ENCODE data around the gene ZNF827. TPM values are rescaled to one million over a fixed set of nuclear protein-coding genes. Genes with fewer than 3 reads are reported as not detected.

ZNF827 gene
- total RNA-seq, 1 experiment from 2014 or later: 26.2 TPM

GRCh38 chr4:145956288-145956890 lies 17.8 kb upstream of the ZNF827 start:
- intact Hi-C loops (cut with micrococcal nuclease; ENCODE audit: unreplicated experiment): loop anchor here (5.0 kb wide), 1 partner anchor 76 kb away; no protein-coding TSS in a partner anchor
- peaks cover 30% of the 10 kb centered on the region for H3K4me1 Mint-ChIP-seq (ENCODE audit: low read depth, unreplicated experiment)
- peak; percentile 17 for DNase-seq
- no TSS peak for BruUV-seq (replicated peaks)
- no peak overlapping the region for H3K4me3 Mint-ChIP-seq (ENCODE audit: low read depth, unreplicated experiment)
- peaks cover 5% of the 10 kb centered on the region for H3K9me3 Mint-ChIP-seq (ENCODE audit: low read depth, unreplicated experiment)
- CTCF ChIA-PET: no interaction called here
- H3K27me3 Mint-ChIP-seq (ENCODE audit: unreplicated experiment): no peaks in the 10 kb centered on the region
- peaks cover 5% of the 10 kb centered on the region for H3K36me3 Mint-ChIP-seq (ENCODE audit: insufficient read depth, unreplicated experiment)
- H3K27ac Mint-ChIP-seq (ENCODE audit: unreplicated experiment): no peak overlapping the region
- TF ChIP-seq, protein P1, sequence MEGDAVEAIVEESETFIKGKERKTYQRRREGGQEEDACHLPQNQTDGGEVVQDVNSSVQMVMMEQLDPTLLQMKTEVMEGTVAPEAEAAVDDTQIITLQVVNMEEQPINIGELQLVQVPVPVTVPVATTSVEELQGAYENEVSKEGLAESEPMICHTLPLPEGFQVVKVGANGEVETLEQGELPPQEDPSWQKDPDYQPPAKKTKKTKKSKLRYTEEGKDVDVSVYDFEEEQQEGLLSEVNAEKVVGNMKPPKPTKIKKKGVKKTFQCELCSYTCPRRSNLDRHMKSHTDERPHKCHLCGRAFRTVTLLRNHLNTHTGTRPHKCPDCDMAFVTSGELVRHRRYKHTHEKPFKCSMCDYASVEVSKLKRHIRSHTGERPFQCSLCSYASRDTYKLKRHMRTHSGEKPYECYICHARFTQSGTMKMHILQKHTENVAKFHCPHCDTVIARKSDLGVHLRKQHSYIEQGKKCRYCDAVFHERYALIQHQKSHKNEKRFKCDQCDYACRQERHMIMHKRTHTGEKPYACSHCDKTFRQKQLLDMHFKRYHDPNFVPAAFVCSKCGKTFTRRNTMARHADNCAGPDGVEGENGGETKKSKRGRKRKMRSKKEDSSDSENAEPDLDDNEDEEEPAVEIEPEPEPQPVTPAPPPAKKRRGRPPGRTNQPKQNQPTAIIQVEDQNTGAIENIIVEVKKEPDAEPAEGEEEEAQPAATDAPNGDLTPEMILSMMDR (IDR thresholded peaks at IDR 0.05; ENCODE audit: unreplicated experiment): peak; percentile 70

GRCh38 chr4:145954924-145955339 lies 16.3 kb upstream of the ZNF827 start:
- intact Hi-C loops (cut with micrococcal nuclease; ENCODE audit: unreplicated experiment): loop anchor here (5.0 kb wide), 1 partner anchor 77 kb away; no protein-coding TSS in a partner anchor
- Mint-ChIP-seq H3K36me3 (ENCODE audit: insufficient read depth, unreplicated experiment) (peaks cover 5% of the 10 kb centered on the region), H3K4me1 (ENCODE audit: low read depth, unreplicated experiment) (peaks cover 30% of the 10 kb centered on the region), H3K27me3 (ENCODE audit: unreplicated experiment) (no peaks in the 10 kb centered on the region), H3K9me3 (ENCODE audit: low read depth, unreplicated experiment) (peaks cover 5% of the 10 kb centered on the region), H3K4me3 (ENCODE audit: low read depth, unreplicated experiment) (no peak overlapping the region), H3K27ac (ENCODE audit: unreplicated experiment) (no peak overlapping the region)
- DNase-seq: peak; percentile 59
- TF ChIP-seq, protein P1 (IDR thresholded peaks at IDR 0.05; ENCODE audit: unreplicated experiment): no peak
- CTCF ChIA-PET: interaction anchor here (0.8 kb wide), 1 partner anchor 140 kb away, joined by 3 read pairs; no protein-coding TSS in a partner anchor
- no TSS peak for BruUV-seq (replicated peaks)

DNA sequence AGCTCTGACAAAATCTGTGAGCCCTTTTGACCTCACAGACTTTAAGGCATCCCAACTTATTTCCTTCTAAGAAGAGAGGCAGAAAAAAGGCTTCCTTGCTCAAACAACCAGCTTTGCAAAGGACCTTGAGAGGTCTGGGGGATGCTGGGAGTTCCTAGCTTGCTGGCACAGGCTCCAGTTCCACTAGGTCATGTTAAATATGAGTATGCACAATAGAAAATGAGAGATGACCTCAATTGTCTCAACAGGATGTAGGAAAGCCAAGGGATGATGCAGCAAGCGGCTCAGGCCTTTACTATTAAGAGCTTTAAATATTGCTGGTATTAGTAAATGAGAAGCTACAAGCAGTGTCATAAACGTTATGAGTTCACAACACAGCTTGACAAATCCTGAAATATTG lies 13.3 kb upstream of the ZNF827 start:
- CTCF ChIA-PET: interaction anchor here (1.4 kb wide), 1 partner anchor 12 kb away, joined by 3 read pairs; no protein-coding TSS in a partner anchor
- intact Hi-C loops (cut with micrococcal nuclease; ENCODE audit: unreplicated experiment): no loop called here
- H3K4me1 Mint-ChIP-seq (ENCODE audit: low read depth, unreplicated experiment): peaks cover 30% of the 10 kb centered on the region
- H3K27me3 Mint-ChIP-seq (ENCODE audit: unreplicated experiment): no peaks in the 10 kb centered on the region
- H3K27ac Mint-ChIP-seq (ENCODE audit: unreplicated experiment): no peak overlapping the region
- H3K4me3 Mint-ChIP-seq (ENCODE audit: low read depth, unreplicated experiment): no peak overlapping the region
- TF ChIP-seq, protein P1 (IDR thresholded peaks at IDR 0.05; ENCODE audit: unreplicated experiment): no peak
- peaks cover 5% of the 10 kb centered on the region for H3K36me3 Mint-ChIP-seq (ENCODE audit: insufficient read depth, unreplicated experiment)
- no TSS peak for BruUV-seq (replicated peaks)
- H3K9me3 Mint-ChIP-seq (ENCODE audit: low read depth, unreplicated experiment): no peaks in the 10 kb centered on the region
- no peak for DNase-seq

GRCh38 chr4:145945431-145946155 lies 7.0 kb upstream of the ZNF827 start:
- intact Hi-C loops (cut with micrococcal nuclease; ENCODE audit: unreplicated experiment): no loop called here
- no peak for DNase-seq
- H3K27me3 Mint-ChIP-seq (ENCODE audit: unreplicated experiment): no peaks in the 10 kb centered on the region
- H3K4me3 Mint-ChIP-seq (ENCODE audit: low read depth, unreplicated experiment): no peak overlapping the region
- BruUV-seq (replicated peaks): no TSS peak
- H3K4me1 Mint-ChIP-seq (ENCODE audit: low read depth, unreplicated experiment): peaks cover 9% of the 10 kb centered on the region
- H3K36me3 Mint-ChIP-seq (ENCODE audit: insufficient read depth, unreplicated experiment): no peaks in the 10 kb centered on the region
- H3K27ac Mint-ChIP-seq (ENCODE audit: unreplicated experiment): no peak overlapping the region
- CTCF ChIA-PET: no interaction called here
- peaks cover 6% of the 10 kb centered on the region for H3K9me3 Mint-ChIP-seq (ENCODE audit: low read depth, unreplicated experiment)
- TF ChIP-seq, protein P1 (IDR thresholded peaks at IDR 0.05; ENCODE audit: unreplicated experiment): no peak

Measured in Calu3 (cell line).